ENCODE results near the gene PPP6C. TPM values are rescaled to one million over a fixed set of nuclear protein-coding genes. Genes with fewer than 3 reads are reported as not detected.

PPP6C gene
- total RNA-seq, 2 experiments from 2014 or later = 43.6 to 46.3 TPM

- Mint-ChIP-seq H3K9me3 (no peaks in the 10 kb centered on the region), H3K4me3 (no peak overlapping the region), H3K27ac (no peak overlapping the region), H3K27me3 (ENCODE audit: low read depth) (no peaks in the 10 kb centered on the region), H3K36me3 (ENCODE audit: low read depth) (no peaks in the 10 kb centered on the region), H3K4me1 (ENCODE audit: low read depth) (peaks cover 12% of the 10 kb centered on the region)
- intact Hi-C loops (cut with micrococcal nuclease) = no loop called here
- DNase-seq = no peak
- CTCF ChIA-PET = interaction anchor here (0.9 kb wide), 1 partner anchor 10 kb away, joined by 3 read pairs; no protein-coding TSS in a partner anchor
Measured at GRCh38 chr9:125103770-125104460, 85.7 kb downstream of the PPP6C start.

GRCh38 chr9:125103021-125103420, 86.6 kb downstream of the PPP6C start:
- Mint-ChIP-seq H3K4me3 (no peak overlapping the region), H3K27me3 (ENCODE audit: low read depth) (no peaks in the 10 kb centered on the region), H3K4me1 (ENCODE audit: low read depth) (peaks cover 12% of the 10 kb centered on the region), H3K36me3 (ENCODE audit: low read depth) (no peaks in the 10 kb centered on the region), H3K27ac (no peak overlapping the region), H3K9me3 (no peaks in the 10 kb centered on the region)
- intact Hi-C loops (cut with micrococcal nuclease) = no loop called here
- CTCF ChIA-PET = interaction anchor here (0.6 to 0.9 kb wide), 3 partner anchors 11 to 487 kb away, joined by 3 read pairs; no protein-coding TSS in a partner anchor
- DNase-seq = no peak

GRCh38 chr9:125100822-125101221, 88.8 kb downstream of the PPP6C start:
- Mint-ChIP-seq H3K27ac (no peak overlapping the region), H3K4me1 (ENCODE audit: low read depth) (peaks cover 17% of the 10 kb centered on the region), H3K36me3 (ENCODE audit: low read depth) (peaks cover 3% of the 10 kb centered on the region)

GRCh38 chr9:125099816-125100215, 89.8 kb downstream of the PPP6C start:
- H3K27me3 Mint-ChIP-seq (ENCODE audit: low read depth) = no peaks in the 10 kb centered on the region
- H3K36me3 Mint-ChIP-seq (ENCODE audit: low read depth) = peaks cover 12% of the 10 kb centered on the region

More at GRCh38 chr9:125100822-125101221, 88.8 kb downstream of the PPP6C start:
- CTCF ChIA-PET = no interaction called here
- Mint-ChIP-seq H3K27me3 (ENCODE audit: low read depth) (no peaks in the 10 kb centered on the region), H3K4me3 (no peak overlapping the region), H3K9me3 (peaks cover 8% of the 10 kb centered on the region)
- intact Hi-C loops (cut with micrococcal nuclease) = no loop called here
- no peak for DNase-seq

More at GRCh38 chr9:125099816-125100215, 89.8 kb downstream of the PPP6C start:
- DNase-seq = no peak
- H3K4me1 Mint-ChIP-seq (ENCODE audit: low read depth) = peaks cover 20% of the 10 kb centered on the region
- H3K27ac Mint-ChIP-seq = no peak overlapping the region
- intact Hi-C loops (cut with micrococcal nuclease) = no loop called here
- H3K4me3 Mint-ChIP-seq = no peak overlapping the region
- H3K9me3 Mint-ChIP-seq = peaks cover 11% of the 10 kb centered on the region
- CTCF ChIA-PET = no interaction called here

Other genes with a start within 250 kb of the PPP6C start
- 10 to 100 TPM; 14.3 to 15.8 TPM for gene GOLGA1, start 248.7 kb downstream of the PPP6C start, total RNA-seq
- 10 to 100 TPM in 1 of 2 experiments, 1 to 10 TPM in 1; 9.6 to 11.8 TPM for gene SCAI, start 46.3 kb downstream of the PPP6C start, total RNA-seq
- 10 to 100 TPM; 18.4 to 19.8 TPM for gene RABEPK, start 10.7 kb upstream of the PPP6C start, total RNA-seq
- 100 to 1,000 TPM; 136 to 138 TPM for gene HSPA5, start 51.5 kb upstream of the PPP6C start, total RNA-seq
- 10 to 100 TPM; 38.1 to 40.0 TPM for gene GAPVD1, start 72.0 kb upstream of the PPP6C start, total RNA-seq